ENCODE measurements around the gene FZD8.

- TF ChIP-seq CTCF (IDR thresholded peaks at IDR 0.05; ENCODE audit: insufficient read depth, low read depth, low read length) (no peak), EZH2 (IDR thresholded peaks at IDR 0.05; ENCODE audit: insufficient read depth, low read length) (no peak)
Measured at GRCh38 chr10:35614312-35614711, 27.8 kb downstream of the FZD8 start.
